Bronchial epithelial cell (primary cell): ENCODE measurements around the gene GDI2. TPM values are rescaled to one million over a fixed set of nuclear protein-coding genes. Genes with fewer than 3 reads are reported as not detected.

ENCODE experiments used
- DNase-seq: peaks from one replicate; pipeline ENCODE4 v3.0.0-alpha.2; 2010; ENCODE audit warnings: low read depth
- FAIRE-seq: peaks from 2 replicates; lab custom pipeline; 2011; peaks lifted over from hg19 to GRCh38; lab: Jason Lieb, UNC
- H3K27me3 ChIP-seq: 2 replicates; pipeline ENCODE4 v1.5.1; 2011; ENCODE audit warnings: low read length; ENCODE audit not compliant: control insufficient read depth, insufficient read depth
- H3K36me3 ChIP-seq: 2 replicates; pipeline ENCODE4 v1.5.1; 2011; ENCODE audit warnings: low read length; ENCODE audit not compliant: control insufficient read depth, insufficient read depth
- H3K4me3 ChIP-seq: 2 replicates; pipeline ENCODE4 v1.5.1; 2011; ENCODE audit warnings: mild to moderate bottlenecking, low read depth, low read length, control low read depth
- total RNA-seq: library from RNA; depleted of rRNA; stranded (reverse); fragments of >200 nt; gene quantifications from 2 replicates; pipeline ENCODE4 v1.2.1, GENCODE V29; 2014
- TF ChIP-seq, protein P1 (sequence below): IDR thresholded peaks from 2 replicates; pipeline ENCODE4 v1.5.1; 2011; ENCODE audit warnings: mild to moderate bottlenecking, moderate library complexity, low read length, control low read depth, inconsistent platforms; ENCODE audit not compliant: insufficient read depth, severe bottlenecking

The GDI2 gene
- total RNA-seq, 1 donor from 2014 or later = 395 TPM

DNA sequence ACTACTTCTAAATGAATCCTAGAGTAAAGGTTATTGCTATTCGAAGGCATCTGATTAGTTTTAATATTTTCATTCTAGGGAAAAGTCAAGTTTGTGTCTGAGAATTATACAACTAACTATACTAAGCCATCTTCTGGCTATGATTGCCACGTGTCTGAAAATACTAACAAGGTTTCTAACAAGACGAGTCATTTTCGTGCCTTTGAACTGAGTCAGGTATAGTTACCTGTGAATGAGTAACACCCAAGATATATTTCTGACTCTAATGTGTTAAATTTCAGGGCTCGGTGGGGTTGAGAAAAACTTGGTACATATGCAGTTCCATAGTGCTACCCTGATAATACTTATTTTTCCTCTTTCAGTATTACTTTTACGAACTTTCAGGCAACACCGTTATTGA is 93.1 kb downstream of the GDI2 start:
- TF ChIP-seq, protein P1, sequence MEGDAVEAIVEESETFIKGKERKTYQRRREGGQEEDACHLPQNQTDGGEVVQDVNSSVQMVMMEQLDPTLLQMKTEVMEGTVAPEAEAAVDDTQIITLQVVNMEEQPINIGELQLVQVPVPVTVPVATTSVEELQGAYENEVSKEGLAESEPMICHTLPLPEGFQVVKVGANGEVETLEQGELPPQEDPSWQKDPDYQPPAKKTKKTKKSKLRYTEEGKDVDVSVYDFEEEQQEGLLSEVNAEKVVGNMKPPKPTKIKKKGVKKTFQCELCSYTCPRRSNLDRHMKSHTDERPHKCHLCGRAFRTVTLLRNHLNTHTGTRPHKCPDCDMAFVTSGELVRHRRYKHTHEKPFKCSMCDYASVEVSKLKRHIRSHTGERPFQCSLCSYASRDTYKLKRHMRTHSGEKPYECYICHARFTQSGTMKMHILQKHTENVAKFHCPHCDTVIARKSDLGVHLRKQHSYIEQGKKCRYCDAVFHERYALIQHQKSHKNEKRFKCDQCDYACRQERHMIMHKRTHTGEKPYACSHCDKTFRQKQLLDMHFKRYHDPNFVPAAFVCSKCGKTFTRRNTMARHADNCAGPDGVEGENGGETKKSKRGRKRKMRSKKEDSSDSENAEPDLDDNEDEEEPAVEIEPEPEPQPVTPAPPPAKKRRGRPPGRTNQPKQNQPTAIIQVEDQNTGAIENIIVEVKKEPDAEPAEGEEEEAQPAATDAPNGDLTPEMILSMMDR = no peak
- Histone ChIP-seq H3K36me3 (no peaks in the 10 kb centered on the region), H3K4me3 (no peak overlapping the region), H3K27me3 (no peaks in the 10 kb centered on the region)
- DNase-seq (peak; percentile 88), FAIRE-seq (no peak)

DNA sequence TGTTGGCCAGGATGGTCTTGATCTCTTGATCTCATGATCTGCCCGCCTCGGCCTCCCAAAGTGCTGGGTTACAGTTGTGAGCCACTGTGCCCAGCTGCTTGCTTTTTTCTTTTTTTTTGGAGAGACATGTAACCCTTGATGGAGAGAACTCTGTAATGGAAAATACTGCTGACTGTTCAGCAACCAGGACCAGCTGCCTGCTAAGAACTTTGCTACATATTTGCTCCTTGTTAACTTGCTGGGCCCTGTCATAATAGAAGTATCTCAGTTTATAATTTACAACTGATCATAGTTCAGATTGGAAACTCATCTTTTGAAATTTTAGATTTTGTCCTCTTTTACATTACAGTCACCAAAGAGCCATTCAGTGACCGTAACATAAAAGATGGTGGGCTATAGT is 93.7 kb downstream of the GDI2 start:
- Histone ChIP-seq H3K36me3 (no peaks in the 10 kb centered on the region), H3K4me3 (no peak overlapping the region), H3K27me3 (no peaks in the 10 kb centered on the region)
- no peak for DNase-seq
- no peak for FAIRE-seq
- TF ChIP-seq, protein P1 = no peak

Other genes starting within 250 kb of the GDI2 start
- gene ASB13, start 146.8 kb downstream of the GDI2 start, total RNA-seq = 14.5 TPM in 2 replicates
- 52.1 and 54.8 TPM in 2 replicates for gene TASOR2, start 128.6 kb downstream of the GDI2 start, total RNA-seq
- gene ANKRD16, start 76.5 kb upstream of the GDI2 start, total RNA-seq = 5.2 and 5.3 TPM in 2 replicates
- 54.5 and 75.4 TPM in 2 replicates for gene FBH1, start 76.8 kb upstream of the GDI2 start, total RNA-seq
- gene IL15RA, start 164.1 kb upstream of the GDI2 start, total RNA-seq = 0.51 and 0.79 TPM in 2 replicates
- not detected in 2 replicates for gene IL2RA, start 248.9 kb upstream of the GDI2 start, total RNA-seq